ENCODE results near the gene CIC. TPM values are rescaled to one million over a fixed set of nuclear protein-coding genes. Genes with fewer than 3 reads are reported as not detected.

CIC gene
- total RNA-seq, 1 donor from 2014 or later: 15.4 TPM

DNA sequence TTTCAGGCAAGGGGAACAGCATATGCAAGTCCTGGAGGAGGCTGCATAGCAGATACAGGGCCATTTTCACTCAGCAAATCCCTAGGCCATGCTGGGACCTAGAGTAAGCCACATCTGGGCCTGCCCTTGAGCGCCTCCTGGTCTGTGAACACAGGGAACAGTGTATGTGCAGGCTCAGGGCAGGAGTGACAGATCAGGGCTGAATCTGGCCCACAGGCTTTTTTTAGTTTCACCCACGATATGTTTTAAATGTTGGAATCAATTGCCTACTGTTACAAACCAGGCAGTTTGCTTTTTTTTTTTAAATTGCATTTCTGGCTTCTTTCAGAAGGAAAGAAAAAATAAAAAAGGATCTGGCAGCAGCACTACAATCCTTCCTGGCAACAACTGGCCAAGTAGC, 42.6 kb downstream of the CIC start:
- no peak for DNase-seq (ENCODE audit: low read depth, low spot score)

DNA sequence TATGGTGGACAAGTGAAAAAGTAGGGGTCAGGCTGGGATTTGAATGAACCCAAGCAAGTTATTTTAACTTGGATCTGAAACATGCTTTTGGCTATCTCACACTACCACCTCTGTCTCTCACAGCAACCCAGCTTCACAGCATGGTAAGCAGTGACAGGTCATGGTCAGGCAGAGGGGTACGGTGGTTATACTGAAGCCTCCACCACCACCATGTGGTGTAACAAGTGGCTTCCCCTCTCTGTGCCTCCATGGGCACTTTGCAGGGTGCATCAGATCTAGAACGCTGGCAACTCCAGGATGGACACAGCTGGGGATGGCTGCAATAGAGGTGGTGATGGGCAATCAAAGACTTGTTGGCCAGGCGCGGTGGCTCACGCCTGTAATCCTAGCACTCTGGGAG, 43.3 kb downstream of the CIC start:
- DNase-seq (ENCODE audit: low read depth, low spot score): no peak

DNA sequence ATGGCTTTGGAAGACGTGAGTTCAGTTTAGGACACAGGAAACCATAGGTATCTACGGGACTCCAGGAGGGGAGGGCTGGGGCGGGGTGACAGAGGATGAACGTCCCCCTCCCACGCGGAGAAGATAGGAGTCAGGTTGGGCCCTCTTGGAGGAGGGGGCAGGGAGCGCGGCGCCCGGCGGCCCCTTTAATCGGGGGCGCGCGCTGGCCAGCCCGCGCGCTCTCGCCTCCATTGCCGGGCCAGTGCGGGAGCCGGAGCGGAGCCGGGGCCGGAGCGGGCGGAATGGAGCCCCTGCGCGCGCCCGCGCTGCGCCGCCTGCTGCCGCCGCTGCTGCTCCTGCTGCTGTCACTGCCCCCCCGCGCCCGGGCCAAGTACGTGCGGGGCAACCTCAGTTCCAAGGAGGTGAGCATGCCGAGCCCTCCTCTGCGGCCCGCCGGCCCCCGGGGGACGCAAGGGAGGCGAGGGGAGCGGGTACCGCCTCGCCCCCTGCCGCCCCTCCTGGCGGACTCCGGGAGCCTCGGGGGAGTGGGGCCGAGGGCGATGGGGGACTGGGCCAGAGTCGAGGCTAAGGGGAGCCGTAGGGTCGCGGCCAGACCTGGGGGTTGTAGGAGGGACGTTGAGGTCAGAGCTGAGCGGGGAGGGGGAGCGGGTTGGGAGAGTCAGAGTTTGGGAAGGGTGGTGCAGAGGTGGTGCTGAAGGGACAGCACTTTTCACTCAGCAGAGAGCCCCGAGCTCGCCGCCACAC, 44.2 kb downstream of the CIC start, which contains the start of gene TMEM145:
TMEM145 (plus strand) TSS at position 214 of the 744 bp plus-strand sequence; CDS start at position 282, 68 bp downstream.
- no peak for DNase-seq (ENCODE audit: low read depth, low spot score)

DNA sequence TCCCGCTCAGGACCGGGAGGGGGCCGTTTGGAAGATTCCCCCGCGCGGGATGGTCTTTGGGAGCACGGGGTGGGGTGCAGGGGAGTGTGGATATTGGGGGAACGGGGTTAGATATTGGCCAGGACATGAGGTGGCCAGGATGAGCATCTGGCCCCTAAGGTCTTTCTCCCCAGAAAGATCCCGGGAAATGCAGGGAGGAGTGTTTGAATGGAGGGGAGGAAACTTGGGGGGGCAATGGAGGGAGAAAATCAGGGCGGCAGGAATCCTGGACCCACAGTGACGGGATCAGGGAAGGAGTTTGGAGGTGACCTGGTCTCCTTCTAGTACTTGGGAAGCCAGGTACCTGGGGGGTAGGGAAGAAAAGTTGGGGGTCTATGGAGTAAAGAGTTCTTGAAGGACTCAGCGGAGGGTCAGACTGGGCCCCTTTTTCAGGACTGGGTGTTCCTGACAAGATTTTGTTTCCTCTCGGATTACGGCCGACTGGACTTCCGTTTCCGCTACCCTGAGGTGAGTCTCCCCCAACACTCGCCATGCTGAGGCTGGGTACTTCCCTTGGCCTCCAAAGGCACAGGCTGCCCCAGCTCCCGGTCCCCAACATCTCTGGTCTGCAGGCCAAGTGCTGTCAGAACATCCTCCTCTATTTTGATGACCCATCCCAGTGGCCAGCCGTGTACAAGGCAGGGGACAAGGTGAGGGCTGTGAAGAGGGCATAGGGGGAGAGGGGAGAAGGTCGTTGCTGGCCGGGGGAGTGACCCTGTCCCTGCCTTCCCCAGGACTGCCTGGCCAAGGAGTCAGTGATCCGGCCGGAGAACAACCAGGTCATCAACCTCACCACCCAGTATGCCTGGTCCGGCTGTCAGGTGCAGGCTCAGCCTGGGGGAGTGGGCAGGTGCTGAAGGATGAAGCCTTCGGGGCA, 45.0 kb downstream of the CIC start:
- no peak for DNase-seq (ENCODE audit: low read depth, low spot score)

DNA sequence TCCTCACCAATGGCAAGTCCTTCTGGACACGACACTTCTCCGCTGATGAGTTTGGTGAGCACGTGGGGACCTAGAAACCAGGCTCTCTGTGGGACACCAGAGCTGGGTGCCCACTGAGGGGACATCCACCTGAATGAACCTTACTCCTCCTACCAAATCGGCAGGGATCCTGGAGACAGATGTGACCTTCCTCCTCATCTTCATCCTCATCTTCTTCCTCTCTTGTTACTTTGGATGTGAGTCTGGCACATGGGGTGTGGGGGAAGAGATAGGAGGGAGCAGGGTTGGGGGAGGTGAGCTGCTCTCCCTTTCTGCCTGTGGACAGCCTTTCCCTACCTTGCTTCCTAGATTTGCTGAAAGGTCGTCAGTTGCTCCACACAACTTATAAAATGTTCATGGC, 46.0 kb downstream of the CIC start:
- DNase-seq (ENCODE audit: low read depth, low spot score): no peak

DNA sequence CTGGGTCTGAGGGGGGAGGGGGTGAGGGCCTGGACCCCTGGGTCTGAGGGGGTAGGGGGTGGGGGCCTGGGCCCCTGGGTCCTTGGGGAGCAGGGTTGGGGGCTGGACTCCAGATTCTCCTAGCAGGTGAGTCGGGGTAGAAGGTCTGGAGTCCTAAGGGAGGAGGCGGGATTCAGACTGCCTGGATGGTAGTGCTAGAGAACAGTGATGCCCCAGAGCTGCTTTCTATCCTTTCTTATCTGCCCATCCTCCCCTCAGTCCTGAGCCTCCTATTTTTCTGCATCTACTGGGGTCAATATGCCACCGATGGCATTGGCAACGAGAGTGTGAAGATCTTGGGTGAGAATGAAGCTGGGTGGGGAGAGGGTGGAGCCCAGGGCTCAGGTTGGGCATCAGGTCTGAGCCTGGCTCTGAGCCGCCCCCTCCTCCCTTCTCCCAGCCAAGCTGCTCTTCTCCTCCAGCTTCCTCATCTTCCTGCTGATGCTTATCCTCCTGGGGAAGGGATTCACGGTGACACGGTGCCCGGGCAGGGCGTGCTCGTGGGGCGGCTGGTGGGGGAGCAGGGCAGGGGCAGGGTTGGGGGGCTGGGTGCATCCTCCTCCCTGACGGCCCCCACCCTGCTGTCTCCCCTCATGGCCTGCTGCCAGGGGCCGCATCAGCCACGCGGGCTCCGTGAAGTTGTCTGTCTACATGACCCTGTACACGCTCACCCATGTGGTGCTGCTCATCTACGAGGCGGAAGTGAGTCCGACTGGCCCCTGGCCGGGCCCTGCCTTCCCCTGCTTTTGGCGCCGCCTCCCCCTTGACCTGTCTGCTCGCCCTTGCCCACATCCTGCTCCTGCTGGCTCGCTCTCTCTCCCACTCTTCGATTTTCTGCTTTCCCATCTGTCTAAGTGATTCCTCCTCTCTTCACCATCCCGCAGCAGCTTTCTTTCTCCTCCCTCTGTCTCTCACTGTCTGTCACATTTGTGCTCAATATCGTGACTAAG, 47.5 kb downstream of the CIC start:
- no peak for DNase-seq (ENCODE audit: low read depth, low spot score)

DNA sequence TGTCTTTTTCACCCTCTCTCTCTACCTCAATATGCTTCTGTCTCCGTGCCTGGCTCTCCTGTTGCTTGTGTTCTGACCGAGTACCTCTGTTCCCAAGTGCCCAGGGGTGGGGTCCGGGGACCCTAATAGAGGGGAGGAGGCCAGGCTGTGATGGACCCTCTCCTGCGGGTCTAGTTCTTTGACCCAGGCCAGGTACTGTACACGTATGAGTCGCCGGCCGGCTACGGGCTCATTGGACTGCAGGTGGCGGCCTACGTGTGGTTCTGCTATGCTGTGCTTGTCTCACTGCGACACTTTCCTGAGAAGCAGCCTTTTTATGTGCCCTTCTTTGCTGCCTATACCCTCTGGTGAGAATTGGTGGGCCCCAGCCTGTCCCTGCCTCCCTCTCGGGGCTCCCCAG, 48.5 kb downstream of the CIC start:
- no peak for DNase-seq (ENCODE audit: low read depth, low spot score)

DNA sequence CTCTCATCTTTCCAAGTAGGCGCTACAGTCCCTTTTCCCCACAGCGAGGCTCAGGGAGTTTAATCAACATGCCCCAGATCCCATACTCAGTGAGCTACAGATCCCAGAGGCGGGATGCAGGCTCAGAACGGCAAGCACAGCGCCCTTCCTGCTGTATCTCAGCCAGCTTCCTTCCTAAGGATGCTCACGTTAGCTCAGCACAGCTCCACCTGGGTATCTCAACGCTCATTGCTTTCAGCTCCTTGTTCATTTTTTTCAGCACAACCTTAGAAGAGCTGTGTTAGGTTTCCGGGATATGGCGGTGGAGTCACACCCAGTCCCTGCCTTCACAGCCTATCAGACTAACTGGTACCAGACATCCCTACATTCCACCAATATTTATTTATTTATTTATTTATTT, 53.3 kb downstream of the CIC start:
- no peak for DNase-seq (ENCODE audit: low read depth, low spot score)

DNA sequence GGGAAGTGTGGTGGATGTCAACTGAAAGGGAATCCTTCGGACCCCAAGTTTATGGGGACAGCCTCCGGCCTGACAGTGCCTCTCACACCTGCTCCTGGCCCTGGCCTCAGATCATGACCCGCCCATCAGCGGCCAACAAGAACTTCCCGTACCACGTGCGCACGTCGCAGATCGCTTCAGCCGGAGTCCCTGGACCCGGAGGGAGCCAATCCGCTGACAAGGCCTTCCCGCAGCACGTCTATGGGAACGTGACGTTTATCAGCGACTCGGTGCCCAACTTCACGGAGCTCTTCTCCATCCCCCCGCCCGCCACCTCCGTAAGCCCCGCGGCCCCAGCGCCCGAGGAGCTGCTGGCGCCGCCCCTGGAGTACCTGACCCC, 54.4 kb downstream of the CIC start:
- no peak for DNase-seq (ENCODE audit: low read depth, low spot score)

DNA sequence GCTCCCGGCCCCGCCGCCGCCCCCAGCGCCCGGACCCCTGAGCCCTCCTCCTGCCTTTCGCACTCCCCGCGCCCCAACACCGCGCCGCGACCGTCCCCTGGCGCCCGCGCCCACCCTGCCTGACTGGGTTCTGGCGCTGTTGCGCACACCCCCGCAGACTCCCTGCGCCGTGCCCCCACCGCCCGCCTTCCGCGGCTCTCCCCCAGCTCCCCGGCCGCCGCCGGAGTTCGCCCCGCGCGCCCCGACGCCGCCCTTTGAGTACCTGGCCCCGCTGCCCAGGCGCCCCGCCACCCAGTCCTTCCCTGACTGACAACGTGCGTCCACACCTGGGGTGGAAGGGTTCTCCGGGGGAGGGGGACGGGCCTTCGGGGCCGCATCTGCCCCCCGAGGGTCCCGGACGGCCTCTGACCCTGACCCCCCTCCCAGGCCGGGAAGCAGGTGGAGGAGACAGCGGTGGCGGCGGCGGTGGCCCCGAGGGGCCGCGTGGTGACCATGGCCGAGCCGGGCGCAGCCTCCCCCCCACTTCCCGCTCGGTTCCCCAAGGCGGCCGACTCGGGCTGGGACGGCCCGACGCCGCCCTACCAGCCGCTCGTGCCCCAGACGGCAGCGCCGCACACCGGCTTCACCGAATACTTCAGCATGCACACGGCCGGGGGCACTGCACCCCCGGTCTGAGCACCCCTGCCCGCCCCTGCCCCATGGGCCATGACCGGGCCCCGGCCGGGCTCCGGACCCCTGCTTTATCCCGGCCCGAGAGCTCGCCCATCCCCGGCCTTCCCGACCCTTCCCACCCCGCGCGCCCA, 55.0 kb downstream of the CIC start:
- DNase-seq (ENCODE audit: low read depth, low spot score): no peak

DNA sequence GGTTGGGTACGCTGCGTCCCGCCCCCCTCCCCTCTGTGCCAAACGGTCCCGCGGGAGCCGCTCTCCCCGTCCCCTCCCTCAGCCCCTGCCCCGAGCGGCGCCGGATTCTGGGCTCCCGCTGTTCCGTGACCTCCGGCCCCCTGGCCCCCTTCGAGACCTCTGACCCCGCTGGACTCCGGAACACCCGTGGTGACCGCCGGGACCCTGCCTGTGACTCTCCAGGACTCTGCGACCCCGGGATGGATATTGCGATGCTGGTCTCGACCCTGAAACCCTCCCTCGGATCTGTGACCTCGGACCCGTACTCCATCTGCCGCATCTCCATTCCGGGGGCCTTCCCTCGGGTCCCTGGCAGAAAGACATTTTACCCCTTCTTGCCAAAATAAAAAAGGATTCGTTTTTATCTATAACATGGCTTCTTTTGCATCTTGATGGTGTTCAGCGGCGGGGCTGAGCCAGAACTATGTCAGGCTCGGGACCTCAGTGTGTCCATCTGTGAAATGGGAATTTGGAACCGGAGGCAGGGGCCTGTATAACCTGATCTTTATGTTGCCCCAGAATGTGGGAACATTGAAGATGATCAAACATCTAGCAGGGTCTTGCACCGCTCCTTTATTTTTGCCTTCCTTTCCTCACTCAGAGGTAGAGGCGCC, 55.7 kb downstream of the CIC start:
- no peak for DNase-seq (ENCODE audit: low read depth, low spot score)

DNA sequence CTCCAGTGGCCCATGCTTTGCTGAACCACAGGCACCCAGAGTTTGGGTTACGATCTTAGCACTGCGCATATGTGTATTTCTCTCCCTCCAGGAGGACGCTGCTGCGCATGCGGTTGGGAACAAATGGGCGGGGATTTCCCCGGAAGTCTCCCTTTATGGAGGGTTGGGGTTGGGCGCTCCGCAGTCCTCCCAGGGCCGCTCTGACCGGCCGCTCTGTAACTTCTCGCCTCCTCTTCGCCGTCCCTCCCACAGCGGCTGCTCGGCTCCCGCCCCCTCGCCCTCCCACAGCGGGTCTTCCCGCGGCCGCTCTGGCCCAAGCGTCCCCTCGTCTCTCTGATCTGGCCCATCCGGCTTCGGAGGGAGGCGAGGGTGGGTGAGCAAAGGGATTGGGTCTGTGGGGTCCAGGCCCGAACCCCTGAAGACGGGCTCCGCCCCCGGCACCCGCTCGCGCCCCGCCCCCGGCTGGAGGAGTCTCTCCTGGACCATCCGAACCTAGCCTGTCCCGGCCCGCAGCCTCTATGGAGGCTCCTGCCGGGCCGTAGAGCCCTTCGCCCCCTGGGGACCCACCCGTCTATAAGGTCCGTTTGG, 56.4 kb downstream of the CIC start, which contains the start of gene MEGF8:
MEGF8 (plus strand) TSS at position 328 of the 588 bp plus-strand sequence. CDS start 609 bp downstream, outside the sequence.
- DNase-seq (ENCODE audit: low read depth, low spot score): peak; percentile 96

DNA sequence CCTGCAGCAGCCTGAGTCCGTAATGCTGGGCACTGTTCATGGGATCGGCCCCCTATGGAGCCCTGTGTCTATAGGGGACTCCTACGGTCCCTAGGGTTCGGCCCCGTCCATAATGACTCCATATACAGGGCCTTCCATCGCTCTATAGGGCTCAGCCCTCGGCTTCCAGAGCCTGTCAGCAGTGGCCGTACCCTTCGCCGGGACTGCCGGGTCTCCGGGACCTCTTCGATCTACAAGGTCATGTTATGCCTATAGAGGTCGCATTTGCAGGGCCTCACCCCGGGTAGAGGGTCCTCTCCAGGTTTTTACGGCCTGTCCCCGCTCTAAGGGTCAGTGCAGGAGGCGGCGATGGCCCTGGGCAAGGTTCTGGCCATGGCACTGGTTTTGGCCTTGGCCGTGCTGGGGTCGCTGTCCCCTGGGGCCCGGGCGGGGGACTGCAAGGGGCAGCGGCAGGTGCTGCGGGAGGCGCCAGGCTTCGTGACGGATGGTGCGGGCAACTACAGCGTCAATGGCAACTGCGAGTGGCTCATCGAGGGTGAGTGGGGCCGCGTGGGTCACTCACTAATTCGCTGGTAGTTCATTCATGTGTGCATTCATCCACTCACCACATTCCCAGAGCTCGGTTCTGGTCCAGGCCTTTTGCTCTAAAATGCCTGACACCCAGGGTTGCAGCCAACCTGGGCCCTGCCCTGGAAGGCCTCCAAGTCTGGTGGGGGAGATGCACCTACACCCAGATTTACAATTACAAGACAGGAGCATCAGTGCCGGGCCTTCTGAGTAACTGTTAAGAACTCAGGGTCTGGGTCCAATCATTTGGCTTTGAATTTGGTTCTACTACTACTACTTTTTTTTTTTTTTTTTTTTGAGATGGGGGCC, 57.1 kb downstream of the CIC start:
- no peak for DNase-seq (ENCODE audit: low read depth, low spot score)

DNA sequence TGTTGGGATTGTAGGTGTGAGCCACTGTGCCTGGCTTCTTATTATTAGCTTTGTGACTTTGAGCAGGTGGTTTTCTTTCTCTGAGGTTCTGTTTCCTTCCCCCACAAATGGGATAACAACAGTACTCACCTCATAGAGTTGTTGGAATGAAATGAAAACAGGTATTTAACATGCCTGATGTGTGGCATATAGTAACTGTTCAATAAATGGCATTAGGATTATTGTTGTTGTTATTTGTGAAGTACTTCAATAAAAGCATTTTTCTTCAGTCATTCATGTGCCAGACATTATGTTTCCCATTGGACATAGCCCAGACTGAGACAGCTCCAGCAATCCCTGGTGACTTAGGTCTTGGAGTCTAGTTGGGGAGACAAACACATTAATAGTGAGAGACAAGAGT, 57.9 kb downstream of the CIC start:
- DNase-seq (ENCODE audit: low read depth, low spot score): no peak

DNA sequence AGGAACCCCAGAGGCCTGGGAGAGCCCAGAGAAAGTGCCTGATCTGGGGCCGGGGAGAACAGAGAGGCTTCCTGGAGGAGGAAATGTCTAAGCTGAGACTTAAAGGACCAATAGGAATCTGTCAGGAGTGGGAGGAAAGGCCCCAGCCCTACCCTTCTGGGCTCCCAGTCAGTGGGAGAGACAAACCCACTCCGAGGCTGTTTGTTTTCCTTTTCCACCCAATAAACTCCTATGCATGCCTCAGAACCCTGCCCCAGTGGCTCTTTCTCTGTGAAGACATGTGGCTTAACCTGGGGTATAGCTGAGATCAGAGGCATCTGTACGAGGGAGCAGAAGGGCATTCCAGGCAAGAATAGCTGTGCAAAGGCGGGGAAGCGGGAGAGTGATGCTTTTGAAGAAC, 58.3 kb downstream of the CIC start:
- DNase-seq (ENCODE audit: low read depth, low spot score): no peak

DNA sequence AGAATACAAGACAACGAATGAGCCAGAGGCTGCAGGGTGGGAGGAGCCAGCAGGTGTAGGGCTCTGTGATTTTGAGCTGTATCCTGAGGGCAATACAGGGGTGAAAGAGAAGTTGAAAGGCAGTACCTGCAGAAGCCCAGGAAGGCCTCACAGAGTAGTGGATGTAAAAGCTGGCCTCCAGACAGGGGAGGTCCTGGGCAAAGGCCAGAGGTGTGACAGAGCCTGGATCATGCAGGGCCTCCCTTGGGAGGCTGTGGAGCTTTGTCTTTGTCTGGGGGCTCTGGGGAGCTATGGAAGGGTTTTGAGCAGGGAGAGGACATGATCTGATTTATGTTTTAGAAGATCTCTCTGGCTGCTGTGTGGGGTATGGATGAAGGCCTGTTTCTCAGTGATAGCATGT, 59.1 kb downstream of the CIC start:
- DNase-seq (ENCODE audit: low read depth, low spot score): no peak

DNA sequence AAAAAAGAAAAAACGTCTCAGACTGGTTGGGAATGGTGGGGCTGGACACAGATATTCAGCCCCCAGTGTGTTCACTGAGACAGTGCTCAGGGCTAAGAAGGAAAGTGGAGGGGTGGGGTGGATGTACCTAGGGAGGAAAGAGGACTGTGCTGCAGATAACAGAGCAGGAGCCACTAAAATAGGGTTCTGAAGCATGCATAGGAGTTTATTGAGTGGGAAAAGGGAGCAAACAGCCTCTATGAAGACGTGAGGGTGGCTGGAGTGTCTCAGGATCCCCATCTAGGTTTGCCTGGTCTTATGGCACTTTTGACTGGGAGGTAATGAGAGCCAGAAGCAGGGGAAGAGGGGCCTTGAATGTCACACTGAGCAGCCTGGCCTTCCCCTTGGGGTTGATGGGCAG, 59.8 kb downstream of the CIC start:
- no peak for DNase-seq (ENCODE audit: low read depth, low spot score)

DNA sequence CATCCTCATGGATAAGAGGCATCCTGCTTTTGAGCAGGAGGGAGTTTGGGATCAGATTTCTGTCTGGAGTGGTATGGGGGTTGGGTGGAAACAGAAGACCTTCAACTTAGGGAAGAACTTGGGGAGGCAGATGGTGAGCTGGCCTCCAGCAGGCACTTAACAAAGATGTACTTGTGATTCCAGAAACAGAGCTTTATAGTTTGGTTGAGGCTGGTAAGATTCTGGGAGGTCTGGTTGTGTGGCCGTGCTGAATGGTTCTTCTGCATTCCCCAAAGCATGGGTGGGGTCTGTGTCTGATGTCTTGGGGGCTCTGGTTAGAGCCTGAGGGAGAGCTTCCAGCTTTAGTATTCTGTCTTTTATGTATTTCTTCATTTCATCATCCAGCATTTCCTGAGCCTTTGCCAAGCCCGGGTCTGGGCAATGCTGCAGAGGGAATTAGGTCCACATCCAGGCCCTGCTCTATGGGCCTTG, 61.2 kb downstream of the CIC start:
- DNase-seq (ENCODE audit: low read depth, low spot score): no peak
